Astrocyte (in vitro differentiated cells and primary cell): ENCODE results near the gene EXOC4.

ENCODE experiments used
- EZH2 ChIP-seq: IDR thresholded peaks from 2 replicates; pipeline ENCODE4 v1.6.1; 2012; ENCODE audit warnings: mild to moderate bottlenecking, low read length, inconsistent platforms; ENCODE audit not compliant: insufficient read depth
- TF ChIP-seq, protein P1 (sequence below): IDR thresholded peaks from 2 replicates; pipeline ENCODE4 v1.5.1; 2011; ENCODE audit warnings: low read depth, mild to moderate bottlenecking, inconsistent platforms, low read length, moderate library complexity; ENCODE audit not compliant: insufficient read depth

GRCh38 chr7:133330085-133330484, 77.2 kb downstream of the EXOC4 start:
- TF ChIP-seq, protein P1, sequence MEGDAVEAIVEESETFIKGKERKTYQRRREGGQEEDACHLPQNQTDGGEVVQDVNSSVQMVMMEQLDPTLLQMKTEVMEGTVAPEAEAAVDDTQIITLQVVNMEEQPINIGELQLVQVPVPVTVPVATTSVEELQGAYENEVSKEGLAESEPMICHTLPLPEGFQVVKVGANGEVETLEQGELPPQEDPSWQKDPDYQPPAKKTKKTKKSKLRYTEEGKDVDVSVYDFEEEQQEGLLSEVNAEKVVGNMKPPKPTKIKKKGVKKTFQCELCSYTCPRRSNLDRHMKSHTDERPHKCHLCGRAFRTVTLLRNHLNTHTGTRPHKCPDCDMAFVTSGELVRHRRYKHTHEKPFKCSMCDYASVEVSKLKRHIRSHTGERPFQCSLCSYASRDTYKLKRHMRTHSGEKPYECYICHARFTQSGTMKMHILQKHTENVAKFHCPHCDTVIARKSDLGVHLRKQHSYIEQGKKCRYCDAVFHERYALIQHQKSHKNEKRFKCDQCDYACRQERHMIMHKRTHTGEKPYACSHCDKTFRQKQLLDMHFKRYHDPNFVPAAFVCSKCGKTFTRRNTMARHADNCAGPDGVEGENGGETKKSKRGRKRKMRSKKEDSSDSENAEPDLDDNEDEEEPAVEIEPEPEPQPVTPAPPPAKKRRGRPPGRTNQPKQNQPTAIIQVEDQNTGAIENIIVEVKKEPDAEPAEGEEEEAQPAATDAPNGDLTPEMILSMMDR: no peak
- no peak for TF ChIP-seq EZH2
